PC-3 (cell line): ENCODE results near the gene ATP5ME. TPM values are rescaled to one million over a fixed set of nuclear protein-coding genes. Genes with fewer than 3 reads are reported as not detected.

Experiments used
- ATAC-seq: fragments of 200-7000 bp; cut with Tn5 transposase; 2 replicates; pipeline ENCODE4 v1.9.1; 2020; ENCODE audit warnings: mild to moderate bottlenecking, moderate library complexity
- BruUV-seq: library from RNA; stranded (reverse); fragments of 400-500 nt; replicated peaks from 2 replicates; lab custom pipeline; 2021; lab: Mats Ljungman, UMichigan
- CTCF ChIA-PET: fragments of 300-600 bp; sonication (Branson Sonifier 250); formaldehyde crosslinking; loops from one replicate; lab custom pipeline; 2022; ENCODE audit warnings: antibody characterized with exemption; lab: Charles Lee
- POLR2A ChIA-PET: fragments of 300-600 bp; sonication (Branson Sonifier 250); formaldehyde crosslinking; loops from one replicate; lab custom pipeline; 2022; ENCODE audit warnings: antibody characterized with exemption; ENCODE audit not compliant: unreplicated experiment; lab: Charles Lee
- DNase-seq: peaks from one replicate; pipeline ENCODE4 v3.0.0-alpha.2; 2015
- H2AFZ ChIP-seq: fragments of 300-600 bp; sonication (generic); 2 replicates; pipeline ENCODE4 v1.6.0; 2016; ENCODE audit warnings: antibody characterized with exemption, low read length
- H3F3A ChIP-seq: fragments of 300-600 bp; sonication (generic); one replicate; pipeline ENCODE4 v1.6.0; 2017; ENCODE audit warnings: antibody characterized with exemption, low read length, control low read depth, mild to moderate bottlenecking; ENCODE audit not compliant: unreplicated experiment
- H3K27ac ChIP-seq: fragments of 300-600 bp; sonication (generic); 2 replicates; pipeline ENCODE4 v1.5.1; 2016; ENCODE audit warnings: mild to moderate bottlenecking, low read length
- H3K27me3 ChIP-seq: fragments of 300-600 bp; sonication (generic); 2 replicates; pipeline ENCODE4 v1.6.1; 2016; ENCODE audit warnings: low read length, mixed read lengths
- H3K36me3 ChIP-seq: fragments of 300-600 bp; sonication (generic); 2 replicates; pipeline ENCODE4 v1.6.1; 2016; ENCODE audit warnings: low read depth, mixed run types, low read length, mixed read lengths
- H3K4me1 ChIP-seq: fragments of 300-600 bp; sonication (generic); 2 replicates; pipeline ENCODE4 v1.5.1; 2016; ENCODE audit warnings: low read length; ENCODE audit not compliant: insufficient read depth
- H3K4me2 ChIP-seq: fragments of 300-600 bp; sonication (generic); 2 replicates; pipeline ENCODE4 v1.6.0; 2016; ENCODE audit warnings: low read length
- H3K4me3 ChIP-seq: fragments of 300-600 bp; sonication (generic); 2 replicates; pipeline ENCODE4 v1.5.1; 2016; ENCODE audit warnings: mild to moderate bottlenecking, low read length, mixed read lengths
- H3K79me2 ChIP-seq: fragments of 300-600 bp; sonication (generic); 2 replicates; pipeline ENCODE4 v1.6.1; 2017; ENCODE audit warnings: low read length, mixed read lengths
- H3K9ac ChIP-seq: fragments of 300-600 bp; sonication (generic); 2 replicates; pipeline ENCODE4 v1.6.0; 2016; ENCODE audit warnings: mild to moderate bottlenecking, low read length
- H3K9me2 ChIP-seq: fragments of 300-600 bp; sonication (generic); replicated peaks from 2 replicates; pipeline ENCODE4 v1.6.1; 2016; ENCODE audit warnings: mixed run types, low read length, mixed read lengths
- H3K9me3 ChIP-seq: fragments of 300-600 bp; sonication (generic); 2 replicates; pipeline ENCODE4 v1.6.1; 2016; ENCODE audit warnings: low read length, mixed read lengths
- H4K20me1 ChIP-seq: fragments of 300-600 bp; sonication (generic); 2 replicates; pipeline ENCODE4 v1.6.1; 2016; ENCODE audit warnings: low read length, mixed read lengths
- EZH2 ChIP-seq: fragments of 300-600 bp; sonication (generic); IDR thresholded peaks from one replicate; pipeline ENCODE4 v1.6.1; 2017; ENCODE audit warnings: antibody characterized with exemption, mild to moderate bottlenecking, low read length; ENCODE audit not compliant: unreplicated experiment
- EZH2phosphoT487 ChIP-seq: fragments of 300-600 bp; sonication (generic); IDR thresholded peaks from 2 replicates; pipeline ENCODE4 v1.6.1; 2018; ENCODE audit warnings: mild to moderate bottlenecking, antibody characterized with exemption, low read length, borderline replicate concordance
- intact Hi-C: fragments of 100-400 bp; cut with micrococcal nuclease; formaldehyde crosslinking; loops from 2 replicates; pipeline ENCODE4 v1.9.0; 2023
- total RNA-seq: library from RNA; depleted of rRNA; stranded (reverse); fragments of >200 nt; gene quantifications from 2 replicates; pipeline ENCODE4 v1.2.3, GENCODE V29; 2014
- TF ChIP-seq, protein P1 (sequence below): fragments of 300-600 bp; sonication (generic); conservative IDR thresholded peaks from 2 replicates; pipeline ENCODE4 v1.5.1; 2017; ENCODE audit warnings: antibody characterized with exemption, low read depth, mild to moderate bottlenecking, low read length

ATP5ME gene
- total RNA-seq, 1 experiment from 2014 or later: 579 TPM

DNA sequence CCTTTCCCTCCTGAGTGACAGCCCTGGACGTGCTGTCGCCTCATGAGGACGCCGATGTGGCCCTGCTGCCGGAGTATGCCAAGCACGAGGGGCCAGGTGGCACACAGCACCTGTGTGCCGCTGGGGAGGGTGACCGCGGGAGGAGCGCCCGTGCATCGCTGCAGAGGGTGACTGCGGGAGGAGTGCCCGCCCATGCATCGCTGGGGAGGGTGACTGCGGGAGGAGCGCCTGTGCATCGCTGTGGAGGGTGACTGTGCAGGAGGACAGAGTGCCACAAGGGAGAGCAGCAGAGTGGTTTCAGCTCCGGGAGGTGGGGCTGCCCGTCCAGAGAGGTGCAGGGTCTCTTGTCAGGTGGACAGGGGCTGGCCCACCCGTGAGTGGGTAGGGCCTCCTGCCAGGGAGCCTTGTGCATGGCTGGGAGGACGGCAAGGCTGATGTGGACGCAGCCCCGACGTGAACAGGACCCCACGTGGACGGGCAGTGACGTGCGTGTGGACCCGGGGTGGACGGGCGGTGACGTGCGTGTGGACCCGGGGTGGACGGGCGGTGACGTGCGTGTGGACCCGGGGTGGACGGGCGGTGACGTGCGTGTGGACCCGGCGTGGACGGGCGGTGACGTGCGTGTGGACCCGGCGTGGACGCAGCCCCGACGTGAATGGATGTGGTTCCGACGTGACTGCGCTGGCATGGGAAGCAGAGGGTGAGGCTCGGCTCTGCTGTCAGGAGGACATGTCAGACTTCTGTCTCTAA, 46.2 kb upstream of the ATP5ME start:
- intact Hi-C loops: no loop called here
- Histone ChIP-seq H2AFZ (no peak overlapping the region), H3K79me2 (peaks cover 42% of the 10 kb centered on the region), H3K9ac (no peak overlapping the region), H3K36me3 (no peaks in the 10 kb centered on the region), H3K4me1 (no peaks in the 10 kb centered on the region), H3K4me3 (no peak overlapping the region), H3K9me2 (no peaks in the 10 kb centered on the region), H3K27me3 (no peaks in the 10 kb centered on the region), H4K20me1 (no peaks in the 10 kb centered on the region), H3K9me3 (no peaks in the 10 kb centered on the region), H3F3A (no peaks in the 10 kb centered on the region), H3K27ac (no peak overlapping the region), H3K4me2 (no peak overlapping the region)
- no peak for ATAC-seq
- TF ChIP-seq, protein P1, sequence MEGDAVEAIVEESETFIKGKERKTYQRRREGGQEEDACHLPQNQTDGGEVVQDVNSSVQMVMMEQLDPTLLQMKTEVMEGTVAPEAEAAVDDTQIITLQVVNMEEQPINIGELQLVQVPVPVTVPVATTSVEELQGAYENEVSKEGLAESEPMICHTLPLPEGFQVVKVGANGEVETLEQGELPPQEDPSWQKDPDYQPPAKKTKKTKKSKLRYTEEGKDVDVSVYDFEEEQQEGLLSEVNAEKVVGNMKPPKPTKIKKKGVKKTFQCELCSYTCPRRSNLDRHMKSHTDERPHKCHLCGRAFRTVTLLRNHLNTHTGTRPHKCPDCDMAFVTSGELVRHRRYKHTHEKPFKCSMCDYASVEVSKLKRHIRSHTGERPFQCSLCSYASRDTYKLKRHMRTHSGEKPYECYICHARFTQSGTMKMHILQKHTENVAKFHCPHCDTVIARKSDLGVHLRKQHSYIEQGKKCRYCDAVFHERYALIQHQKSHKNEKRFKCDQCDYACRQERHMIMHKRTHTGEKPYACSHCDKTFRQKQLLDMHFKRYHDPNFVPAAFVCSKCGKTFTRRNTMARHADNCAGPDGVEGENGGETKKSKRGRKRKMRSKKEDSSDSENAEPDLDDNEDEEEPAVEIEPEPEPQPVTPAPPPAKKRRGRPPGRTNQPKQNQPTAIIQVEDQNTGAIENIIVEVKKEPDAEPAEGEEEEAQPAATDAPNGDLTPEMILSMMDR: no peak
- TF ChIP-seq EZH2: no peak
- ChIA-PET CTCF (no interaction called here), POLR2A (no interaction called here)
- BruUV-seq: no TSS peak
- DNase-seq: no peak

DNA sequence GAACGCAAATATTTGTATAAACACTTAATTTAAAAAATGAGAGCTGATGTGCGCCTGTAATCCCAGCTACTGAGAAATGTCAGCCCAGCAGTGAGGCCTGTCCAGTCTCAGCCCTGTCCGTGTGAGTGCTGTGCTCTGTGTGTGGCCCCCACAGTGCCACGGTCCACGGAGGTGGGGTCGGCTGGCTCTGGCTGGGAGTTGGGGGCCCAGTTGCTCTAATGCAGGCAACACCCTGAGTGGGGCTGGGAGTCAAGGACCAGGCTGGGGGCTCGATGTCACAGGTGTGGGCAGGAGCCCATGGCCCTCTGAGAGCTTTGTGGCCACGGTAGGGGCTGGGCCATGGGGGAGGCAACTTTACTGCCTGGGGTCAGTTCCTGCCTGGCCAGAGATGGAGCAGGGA, 44.4 kb upstream of the ATP5ME start:
- DNase-seq: no peak
- intact Hi-C loops: no loop called here
- Histone ChIP-seq H3F3A (no peaks in the 10 kb centered on the region), H3K9me2 (no peaks in the 10 kb centered on the region), H3K36me3 (no peaks in the 10 kb centered on the region), H3K9ac (no peak overlapping the region), H3K27me3 (no peaks in the 10 kb centered on the region), H3K4me1 (no peaks in the 10 kb centered on the region), H2AFZ (no peak overlapping the region), H3K4me3 (no peak overlapping the region), H3K4me2 (no peak overlapping the region), H3K9me3 (no peaks in the 10 kb centered on the region), H3K27ac (no peak overlapping the region), H3K79me2 (peaks cover 60% of the 10 kb centered on the region), H4K20me1 (no peaks in the 10 kb centered on the region)
- ChIA-PET POLR2A (no interaction called here), CTCF (no interaction called here)
- no TSS peak for BruUV-seq
- TF ChIP-seq, protein P1: no peak
- no peak for TF ChIP-seq EZH2phosphoT487
- TF ChIP-seq EZH2: no peak
- no peak for ATAC-seq

DNA sequence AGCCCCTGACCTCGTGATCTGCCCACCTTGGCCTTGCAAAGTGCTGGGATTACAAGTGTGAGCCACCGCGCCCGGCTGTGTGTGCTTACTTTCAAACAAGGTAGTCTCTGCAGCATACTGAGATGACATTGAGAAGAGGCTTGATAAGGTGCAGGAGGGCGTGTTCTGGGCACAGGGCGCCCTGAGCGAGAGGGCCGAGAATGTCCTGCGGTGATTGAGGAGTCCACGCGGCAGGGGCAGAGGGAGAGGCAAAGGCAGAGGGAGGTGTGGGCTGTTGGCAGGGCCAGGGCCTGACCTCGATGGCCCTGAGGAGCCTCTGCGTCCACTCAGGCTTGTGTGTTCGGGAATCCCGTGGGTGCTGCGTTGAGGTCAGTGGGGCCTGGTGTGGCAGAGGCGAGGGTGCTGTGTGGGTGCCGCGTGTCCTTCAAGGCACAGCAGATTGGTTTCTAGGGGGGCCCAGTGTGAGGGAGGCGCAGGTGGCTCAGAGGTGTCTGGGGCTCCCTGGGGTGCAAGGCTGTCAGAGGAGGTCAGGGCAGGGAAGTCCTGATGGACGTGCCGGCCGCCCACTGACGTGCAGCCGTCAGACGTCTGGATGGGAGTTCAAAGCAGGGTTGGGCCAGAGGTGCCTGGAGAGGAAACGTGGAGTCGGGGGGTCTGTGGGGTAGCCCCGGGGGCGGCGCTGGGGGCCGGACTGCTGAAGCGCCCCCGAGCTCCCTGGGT, 43.7 kb upstream of the ATP5ME start:
- H3K27me3 ChIP-seq: no peaks in the 10 kb centered on the region
- H3K9me2 ChIP-seq: no peaks in the 10 kb centered on the region
- H3K4me3 ChIP-seq: no peak overlapping the region
- H3K4me1 ChIP-seq: no peaks in the 10 kb centered on the region
- no peaks in the 10 kb centered on the region for H3K9me3 ChIP-seq
- H2AFZ ChIP-seq: no peak overlapping the region
- no peak overlapping the region for H3K27ac ChIP-seq
- H3K9ac ChIP-seq: no peak overlapping the region
- peaks cover 67% of the 10 kb centered on the region for H3K79me2 ChIP-seq
- ATAC-seq: no peak
- no peaks in the 10 kb centered on the region for H4K20me1 ChIP-seq
- no TSS peak for BruUV-seq
- ChIA-PET CTCF (no interaction called here), POLR2A (no interaction called here)
- intact Hi-C loops: no loop called here
- DNase-seq: no peak
- H3K36me3 ChIP-seq: no peaks in the 10 kb centered on the region
- no peak overlapping the region for H3K4me2 ChIP-seq
- TF ChIP-seq, protein P1: no peak
- TF ChIP-seq EZH2 (no peak), EZH2phosphoT487 (no peak)
- no peaks in the 10 kb centered on the region for H3F3A ChIP-seq
